Measurements from ENCODE around the gene ZBTB2. TPM values are rescaled to one million over a fixed set of nuclear protein-coding genes. Genes with fewer than 3 reads are reported as not detected.

Gene ZBTB2
- polyA plus RNA-seq, 3 donors = 7.2 to 14.0 (median 9.6) TPM

GRCh38 chr6:151353795-151354194 lies 37.6 kb downstream of the ZBTB2 start:
- no peak for DNase-seq
- Mint-ChIP-seq H3K27me3 (ENCODE audit: low read depth in 3 of 3) (peaks cover 0 to 5% (median 4%) of the 10 kb centered on the region in 3 donors), H3K9me3 (peaks cover 0 to 2% (median 0%) of the 10 kb centered on the region in 7 donors), H3K4me3 (no peak overlapping the region), H3K36me3 (peaks cover 0 to 3% of the 10 kb centered on the region in 2 donors), H3K27ac (no peak overlapping the region), H3K4me1 (peaks cover 11% of the 10 kb centered on the region)
- no peaks in the 10 kb centered on the region for H3K79me2 ChIP-seq (ENCODE audit: insufficient read depth, low read length)
- no peak overlapping the region for H3K27ac ChIP-seq (ENCODE audit: low read depth in 1 of 2, low read length in 2 of 2)
- H3K9ac ChIP-seq (ENCODE audit: insufficient read depth, low read length, poor library complexity, severe bottlenecking) = no peak overlapping the region
- no peaks in the 10 kb centered on the region for H3K9me3 ChIP-seq (replicated peaks in 1 of 2; ENCODE audit: control insufficient read depth in 1 of 2, insufficient read depth in 1 of 2, low read length in 2 of 2)
- no peaks in the 10 kb centered on the region for H4K20me1 ChIP-seq (ENCODE audit: insufficient read depth, low read length)
- intact Hi-C loops (cut with micrococcal nuclease) = no loop called here
- H3K4me3 ChIP-seq (replicated peaks in 1 of 3; ENCODE audit: low read depth in 2 of 3, low read length in 3 of 3) = no peak overlapping the region
- H3K36me3 ChIP-seq (replicated peaks in 1 of 2; ENCODE audit: control insufficient read depth in 1 of 2, insufficient read depth in 2 of 2, low read length in 2 of 2) = no peaks in the 10 kb centered on the region
- no peak overlapping the region for H2AFZ ChIP-seq (ENCODE audit: insufficient read depth, low read depth, low read length, poor library complexity, severe bottlenecking)
- no peak overlapping the region for H3K4me2 ChIP-seq (replicated peaks; ENCODE audit: extremely low read depth, low read length, poor library complexity, severe bottlenecking)
- H3K4me1 ChIP-seq (ENCODE audit: control insufficient read depth in 1 of 2, insufficient read depth in 2 of 2, low read length in 2 of 2) = no peaks in the 10 kb centered on the region
- 95% methylated on average over 4 of the region's 10 CpGs for WGBS (ENCODE audit: insufficient coverage)
- H3K27me3 ChIP-seq (ENCODE audit: control insufficient read depth in 2 of 2, insufficient read depth in 2 of 2, low read length in 2 of 2) = no peaks in the 10 kb centered on the region
- TF ChIP-seq CTCF (IDR thresholded peaks at IDR 0.05) = no peak

GRCh38 chr6:151352410-151353396 lies 38.7 kb downstream of the ZBTB2 start:
- peaks cover 0 to 5% (median 4%) of the 10 kb centered on the region in 3 donors for H3K27me3 Mint-ChIP-seq (ENCODE audit: low read depth in 3 of 3)
- no peaks in the 10 kb centered on the region for H3K79me2 ChIP-seq (ENCODE audit: insufficient read depth, low read length)
- intact Hi-C loops (cut with micrococcal nuclease) = no loop called here
- H2AFZ ChIP-seq (ENCODE audit: insufficient read depth, low read depth, low read length, poor library complexity, severe bottlenecking) = no peak overlapping the region
- no peak overlapping the region for H3K4me3 Mint-ChIP-seq
- H3K9ac ChIP-seq (ENCODE audit: insufficient read depth, low read length, poor library complexity, severe bottlenecking) = no peak overlapping the region
- H3K9me3 ChIP-seq (replicated peaks in 1 of 2; ENCODE audit: control insufficient read depth in 1 of 2, insufficient read depth in 1 of 2, low read length in 2 of 2) = no peaks in the 10 kb centered on the region
- H4K20me1 ChIP-seq (ENCODE audit: insufficient read depth, low read length) = no peaks in the 10 kb centered on the region
- TF ChIP-seq CTCF (IDR thresholded peaks at IDR 0.05) = no peak
- H3K4me1 Mint-ChIP-seq = peaks cover 11% of the 10 kb centered on the region
- 82% methylated on average over 18 of the region's 19 CpGs for WGBS (ENCODE audit: insufficient coverage)
- peak in 1 of 3 donors; percentile 3 for DNase-seq
- no peak overlapping the region for H3K4me2 ChIP-seq (replicated peaks; ENCODE audit: extremely low read depth, low read length, poor library complexity, severe bottlenecking)
- no peak overlapping the region for H3K27ac ChIP-seq (ENCODE audit: low read depth in 1 of 2, low read length in 2 of 2)
- no peaks in the 10 kb centered on the region for H3K36me3 Mint-ChIP-seq
- no peaks in the 10 kb centered on the region for H3K36me3 ChIP-seq (replicated peaks in 1 of 2; ENCODE audit: control insufficient read depth in 1 of 2, insufficient read depth in 2 of 2, low read length in 2 of 2)
- H3K27ac Mint-ChIP-seq = no peak overlapping the region
- H3K9me3 Mint-ChIP-seq = peaks cover 0 to 2% (median 0%) of the 10 kb centered on the region in 7 donors
- H3K4me1 ChIP-seq (ENCODE audit: control insufficient read depth in 1 of 2, insufficient read depth in 2 of 2, low read length in 2 of 2) = no peaks in the 10 kb centered on the region
- H3K4me3 ChIP-seq (replicated peaks in 1 of 3; ENCODE audit: low read depth in 2 of 3, low read length in 3 of 3) = no peak overlapping the region
- no peaks in the 10 kb centered on the region for H3K27me3 ChIP-seq (ENCODE audit: control insufficient read depth in 2 of 2, insufficient read depth in 2 of 2, low read length in 2 of 2)

Data from CD14-positive monocyte (primary cell).